Middle frontal gyrus (tissue), 1 donor: ENCODE data around the gene TAF7.
"Not testable (repeated sequence)": the region's sequence is repeated elsewhere in the genome, so short reads cannot be mapped to it uniquely, and the experiment has no call there.

Experiments used
- DNase-seq: peaks from one replicate; pipeline ENCODE4 v3.0.0-alpha.2; 2015; ENCODE audit warnings: low spot score; ENCODE audit errors: extremely low spot score

Gene TAF7

GRCh38 chr5:141338538-141339306 lies 18.1 kb upstream of the TAF7 start, which contains the start of gene PCDHGA2:
Gene PCDHGA2 (plus strand): TSS chr5:141338760.
- DNase-seq: no peak

GRCh38 chr5:141332571-141332970 lies 12.0 kb upstream of the TAF7 start:
- not testable (repeated sequence) for DNase-seq

- no peak for DNase-seq
Observed at GRCh38 chr5:141330299-141331080, 9.9 kb upstream of the TAF7 start, which contains the start of gene PCDHGA1. Gene PCDHGA1 (plus strand): TSS chr5:141330514.

- no peak for DNase-seq
Observed at GRCh38 chr5:141328231-141328630, 7.6 kb upstream of the TAF7 start.

- DNase-seq: no peak
Observed at GRCh38 chr5:141326088-141326854, 5.7 kb upstream of the TAF7 start.

- no peak for DNase-seq
Observed at GRCh38 chr5:141322261-141322660, 1.7 kb upstream of the TAF7 start.

- DNase-seq: no peak
Observed at GRCh38 chr5:141319699-141320098, 885 bp downstream of the TAF7 start.

GRCh38 chr5:141319202-141319601 lies 1.4 kb downstream of the TAF7 start:
- DNase-seq: no peak

- DNase-seq: not testable (repeated sequence)
Observed at GRCh38 chr5:141316963-141317362, 3.6 kb downstream of the TAF7 start.

GRCh38 chr5:141313711-141314110 lies 6.9 kb downstream of the TAF7 start:
- no peak for DNase-seq

- DNase-seq: no peak
Observed at GRCh38 chr5:141306630-141307029, 14.0 kb downstream of the TAF7 start.

- DNase-seq: no peak
Observed at GRCh38 chr5:141303756-141304155, 16.8 kb downstream of the TAF7 start, which contains the start of gene SLC25A2. Gene SLC25A2 (minus strand): TSS chr5:141304049. CDS start chr5:141303865, 184 bp downstream.

GRCh38 chr5:141298376-141298775 lies 22.2 kb downstream of the TAF7 start:
- no peak for DNase-seq

- no peak for DNase-seq
Observed at GRCh38 chr5:141272906-141273305, 47.7 kb downstream of the TAF7 start.

GRCh38 chr5:141269195-141269594 lies 51.4 kb downstream of the TAF7 start:
- no peak for DNase-seq
